GM23338 (cell line): Measurements from ENCODE around the gene TYK2. TPM values are rescaled to one million over a fixed set of nuclear protein-coding genes. Genes with fewer than 3 reads are reported as not detected.

Source experiments
- ATAC-seq: fragments of 200-7000 bp; cut with Tn5 transposase; 3 replicates; pipeline ENCODE4 v1.9.1; 2020
- DNase-seq: peaks from one replicate; pipeline ENCODE4 v3.0.0-alpha.2; 2015; ENCODE audit warnings: low spot score
- H2AFZ ChIP-seq: fragments of 200-600 bp; sonication (generic); 2 replicates; pipeline ENCODE4 v1.8.0; 2016; ENCODE audit warnings: antibody characterized with exemption, mild to moderate bottlenecking, moderate library complexity
- H3F3A ChIP-seq: fragments of 200-600 bp; sonication (generic); replicated peaks from 2 replicates; pipeline ENCODE4 v1.8.0; 2017; ENCODE audit warnings: antibody characterized with exemption, mixed run types, low read depth
- H3K27ac ChIP-seq: fragments of 200-600 bp; sonication (generic); 2 replicates; pipeline ENCODE4 v1.6.1; 2016; ENCODE audit warnings: low read depth
- H3K27me3 ChIP-seq: fragments of 200-600 bp; sonication (generic); 2 replicates; pipeline ENCODE4 v1.8.0; 2016; ENCODE audit warnings: mild to moderate bottlenecking, mixed run types, moderate library complexity; ENCODE audit not compliant: insufficient read depth
- H3K36me3 ChIP-seq: fragments of 200-600 bp; sonication (generic); 2 replicates; pipeline ENCODE4 v1.8.0; 2016; ENCODE audit warnings: mild to moderate bottlenecking; ENCODE audit not compliant: insufficient read depth
- H3K4me1 ChIP-seq: fragments of 200-600 bp; sonication (generic); 2 replicates; pipeline ENCODE4 v1.8.0; 2016; ENCODE audit warnings: mild to moderate bottlenecking, moderate library complexity; ENCODE audit not compliant: insufficient read depth
- H3K4me2 ChIP-seq: fragments of 200-600 bp; sonication (generic); 2 replicates; pipeline ENCODE4 v1.7.1; 2017; ENCODE audit warnings: mixed run types
- H3K4me3 ChIP-seq: fragments of 200-600 bp; sonication (generic); 2 replicates; pipeline ENCODE4 v1.6.1; 2016; ENCODE audit warnings: mixed run types
- H3K79me2 ChIP-seq: fragments of 200-600 bp; sonication (generic); replicated peaks from 2 replicates; pipeline ENCODE4 v1.8.0; 2017; ENCODE audit warnings: mild to moderate bottlenecking; ENCODE audit not compliant: insufficient read depth
- H3K9me2 ChIP-seq: fragments of 200-600 bp; sonication (generic); 2 replicates; pipeline ENCODE4 v1.8.0; 2017; ENCODE audit not compliant: insufficient read depth
- H4K20me1 ChIP-seq: fragments of 200-600 bp; sonication (generic); replicated peaks from 2 replicates; pipeline ENCODE4 v1.8.0; 2017; ENCODE audit warnings: mild to moderate bottlenecking; ENCODE audit not compliant: insufficient read depth
- H3K27ac Mint-ChIP-seq: 2 replicates; pipeline ENCODE4 v1.8.0; 2020; ENCODE audit warnings: inconsistent platforms, mild to moderate bottlenecking, moderate library complexity, mixed read lengths
- H3K27me3 Mint-ChIP-seq: 3 replicates; pipeline ENCODE4 v1.8.0; 2022; ENCODE audit warnings: low read depth, mild to moderate bottlenecking, moderate library complexity, mixed read lengths, inconsistent platforms; ENCODE audit not compliant: insufficient read depth, poor library complexity
- H3K36me3 Mint-ChIP-seq: 3 replicates; pipeline ENCODE4 v1.8.0; 2021; ENCODE audit warnings: low read depth, mild to moderate bottlenecking, inconsistent platforms, moderate library complexity, mixed read lengths
- H3K4me1 Mint-ChIP-seq: 3 replicates; pipeline ENCODE4 v1.8.0; 2020; ENCODE audit warnings: mild to moderate bottlenecking, inconsistent platforms, mixed read lengths
- H3K4me3 Mint-ChIP-seq: 3 replicates; pipeline ENCODE4 v1.8.0; 2021; ENCODE audit warnings: moderate library complexity, mild to moderate bottlenecking, inconsistent platforms, mixed read lengths
- H3K9me3 Mint-ChIP-seq: 3 replicates; pipeline ENCODE4 v1.8.0; 2020; ENCODE audit warnings: moderate library complexity, mild to moderate bottlenecking, inconsistent platforms, mixed read lengths
- CREB1 ChIP-seq: fragments of 250-450 bp; sonication (Bioruptor Pico); IDR thresholded peaks from 2 replicates; pipeline ENCODE4 v1.5.0; 2020; ENCODE audit warnings: low read depth, mild to moderate bottlenecking, moderate library complexity
- EZH2 ChIP-seq: fragments of 200-600 bp; sonication (generic); IDR thresholded peaks from one replicate; pipeline ENCODE4 v1.8.0; 2017; ENCODE audit warnings: antibody characterized with exemption, mild to moderate bottlenecking, low read depth; ENCODE audit not compliant: unreplicated experiment
- EZH2phosphoT487 ChIP-seq: fragments of 200-600 bp; sonication (generic); IDR thresholded peaks from one replicate; pipeline ENCODE4 v1.8.1; 2018; ENCODE audit warnings: antibody characterized with exemption; ENCODE audit not compliant: unreplicated experiment
- NANOG ChIP-seq: IDR thresholded peaks from 2 replicates; pipeline ENCODE4 v1.6.1; 2016; ENCODE audit warnings: antibody characterized with exemption, borderline replicate concordance
- STAT1 ChIP-seq: IDR thresholded peaks from one replicate; pipeline ENCODE4 v1.6.1; 2016; ENCODE audit warnings: antibody characterized with exemption; ENCODE audit not compliant: unreplicated experiment
- ZNF331 ChIP-seq: fragments of 250-450 bp; sonication (Bioruptor Pico); IDR thresholded peaks from 2 replicates; pipeline ENCODE4 v1.5.0; 2020; ENCODE audit warnings: low read depth, mild to moderate bottlenecking, moderate library complexity
- polyA plus RNA-seq: library from polyadenylated mRNA; unstranded; fragments of >200 nt; fragmentation: Nextera tagmentation; extraction: Ambion mirVana; gene quantifications from 2 replicates; pipeline ENCODE4 v1.2.1, GENCODE V29; 2016
- total RNA-seq: library from RNA; depleted of rRNA; stranded (reverse); fragments of >200 nt; shearing (Covaris generic); gene quantifications from 2 replicates; pipeline ENCODE4 v1.2.3, GENCODE V29; 2014
- TF ChIP-seq, protein P1 (sequence below), 2 experiments: fragments of 200-600 bp in 1 of 2; sonication (generic) in 1 of 2; conservative IDR thresholded peaks; 2 replicates each; pipeline versions ENCODE4 v1.5.1 to v1.6.1; 2016 to 2017; ENCODE audit warnings: antibody characterized with exemption in 2 of 2, low read depth in 2 of 2, mild to moderate bottlenecking in 2 of 2, moderate library complexity in 1 of 2
- TF ChIP-seq, protein P2 (sequence below): IDR thresholded peaks from 2 replicates; pipeline ENCODE4 v1.6.1; 2016; ENCODE audit warnings: antibody characterized with exemption
- TF ChIP-seq, protein P3 (sequence below): fragments of 250-450 bp; sonication (Bioruptor Pico); IDR thresholded peaks from 2 replicates; pipeline ENCODE4 v1.5.0; 2020; ENCODE audit warnings: mild to moderate bottlenecking, moderate library complexity

TYK2 gene
- total and polyA plus RNA-seq, 2 experiments from 2014 or later, result 29.1 to 30.7 TPM

DNA sequence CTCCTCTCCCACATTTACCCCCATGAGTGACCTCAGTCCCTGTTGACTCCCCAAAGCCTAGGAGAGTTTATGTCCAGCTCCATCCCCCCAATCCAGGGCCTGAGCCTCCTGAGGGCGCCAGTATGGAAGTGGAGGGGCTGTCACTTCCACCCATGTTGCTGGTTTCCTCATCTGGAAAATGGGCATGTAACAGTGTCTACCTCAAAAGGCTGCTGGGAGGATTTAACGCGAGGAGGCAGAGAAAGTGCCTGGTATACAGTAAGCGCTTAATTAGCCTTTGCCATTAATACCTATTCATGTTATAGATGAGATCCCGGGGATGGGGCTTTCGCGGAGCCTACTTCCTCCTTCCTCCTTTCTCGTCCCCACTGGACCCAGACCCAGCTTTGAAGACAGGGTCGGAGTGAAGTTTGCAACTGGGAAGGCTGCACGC lies 476 bp downstream of the TYK2 start:
- peaks cover 7% of the 10 kb centered on the region for H3K4me1 ChIP-seq
- peak overlapping the region; percentile 84 for H3K4me2 ChIP-seq
- no peaks in the 10 kb centered on the region; the same call in 1 of the 2 replicates for H4K20me1 ChIP-seq
- no peak overlapping the region for H3K27ac ChIP-seq
- H3K4me3 ChIP-seq, result peak overlapping the region; percentile 73
- no peaks in the 10 kb centered on the region for H3K27me3 ChIP-seq
- H2AFZ ChIP-seq, result peak overlapping the region; percentile 85
- H3K36me3 ChIP-seq, result no peaks in the 10 kb centered on the region
- peaks cover 6% of the 10 kb centered on the region for H3K27me3 Mint-ChIP-seq
- no peaks in the 10 kb centered on the region for H3K9me2 ChIP-seq
- peaks cover 14% of the 10 kb centered on the region for H3K36me3 Mint-ChIP-seq
- TF ChIP-seq EZH2 (no peak), STAT1 (no peak), NANOG (no peak)
- no peaks in the 10 kb centered on the region for H3K9me3 Mint-ChIP-seq
- H3K79me2 ChIP-seq, result 0 out of 2 replicates have a peak, but pooled peaks cover 3% of the 10 kb centered on the region
- peaks cover 4% of the 10 kb centered on the region; the same call in 2 of the 3 replicates for H3K4me1 Mint-ChIP-seq
- no peak for ATAC-seq
- H3F3A ChIP-seq, result 0 out of 2 replicates have a peak, but pooled peaks cover 3% of the 10 kb centered on the region
- H3K4me3 Mint-ChIP-seq, result peak overlapping the region; percentile 87
- peak overlapping the region; percentile 93 for H3K27ac Mint-ChIP-seq
- DNase-seq, result no peak

DNA sequence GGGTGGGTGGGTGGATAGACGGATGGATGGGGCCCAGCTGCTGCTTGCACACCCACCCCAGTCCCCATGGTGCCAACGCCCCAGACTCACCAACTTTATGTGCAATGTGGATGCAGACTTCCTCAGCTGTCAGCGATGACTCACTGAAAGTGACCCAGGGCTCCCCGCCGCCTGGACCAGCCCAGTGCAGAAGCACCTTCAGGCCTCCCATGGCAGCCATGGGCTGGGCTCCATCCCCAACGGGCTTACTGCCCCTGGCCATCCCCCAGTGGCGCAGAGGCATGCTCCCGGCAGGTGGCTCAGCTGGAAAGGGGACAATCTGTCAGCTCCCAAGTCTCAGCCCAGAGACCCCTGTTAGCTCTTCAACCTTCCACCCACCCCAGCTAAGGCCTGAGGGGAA lies 2.2 kb downstream of the TYK2 start:
- Histone ChIP-seq H3K4me3 (no peak overlapping the region), H3K27me3 (no peaks in the 10 kb centered on the region), H4K20me1 (no peaks in the 10 kb centered on the region; the same call in 1 of the 2 replicates), H3K4me1 (peaks cover 7% of the 10 kb centered on the region), H2AFZ (no peak overlapping the region), H3K27ac (no peak overlapping the region), H3K79me2 (0 out of 2 replicates have a peak, but pooled peaks cover 3% of the 10 kb centered on the region), H3K9me2 (no peaks in the 10 kb centered on the region), H3K36me3 (no peaks in the 10 kb centered on the region), H3K4me2 (no peak overlapping the region), H3F3A (0 out of 2 replicates have a peak, but pooled peaks cover 3% of the 10 kb centered on the region)
- peaks cover 4% of the 10 kb centered on the region; the same call in 2 of the 3 replicates for H3K4me1 Mint-ChIP-seq
- peaks cover 6% of the 10 kb centered on the region for H3K27me3 Mint-ChIP-seq
- no peak overlapping the region; the same call in 2 of the 3 replicates for H3K4me3 Mint-ChIP-seq
- peaks cover 18% of the 10 kb centered on the region for H3K36me3 Mint-ChIP-seq
- no peaks in the 10 kb centered on the region for H3K9me3 Mint-ChIP-seq
- no peak overlapping the region for H3K27ac Mint-ChIP-seq
- ATAC-seq (no peak), DNase-seq (no peak)
- TF ChIP-seq STAT1, result no peak
- no peak for TF ChIP-seq NANOG
- no peak for TF ChIP-seq EZH2
- TF ChIP-seq, protein P1, sequence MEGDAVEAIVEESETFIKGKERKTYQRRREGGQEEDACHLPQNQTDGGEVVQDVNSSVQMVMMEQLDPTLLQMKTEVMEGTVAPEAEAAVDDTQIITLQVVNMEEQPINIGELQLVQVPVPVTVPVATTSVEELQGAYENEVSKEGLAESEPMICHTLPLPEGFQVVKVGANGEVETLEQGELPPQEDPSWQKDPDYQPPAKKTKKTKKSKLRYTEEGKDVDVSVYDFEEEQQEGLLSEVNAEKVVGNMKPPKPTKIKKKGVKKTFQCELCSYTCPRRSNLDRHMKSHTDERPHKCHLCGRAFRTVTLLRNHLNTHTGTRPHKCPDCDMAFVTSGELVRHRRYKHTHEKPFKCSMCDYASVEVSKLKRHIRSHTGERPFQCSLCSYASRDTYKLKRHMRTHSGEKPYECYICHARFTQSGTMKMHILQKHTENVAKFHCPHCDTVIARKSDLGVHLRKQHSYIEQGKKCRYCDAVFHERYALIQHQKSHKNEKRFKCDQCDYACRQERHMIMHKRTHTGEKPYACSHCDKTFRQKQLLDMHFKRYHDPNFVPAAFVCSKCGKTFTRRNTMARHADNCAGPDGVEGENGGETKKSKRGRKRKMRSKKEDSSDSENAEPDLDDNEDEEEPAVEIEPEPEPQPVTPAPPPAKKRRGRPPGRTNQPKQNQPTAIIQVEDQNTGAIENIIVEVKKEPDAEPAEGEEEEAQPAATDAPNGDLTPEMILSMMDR (conservative IDR thresholded peaks at IDR 0.05; ENCODE audit: low read depth in 2 of 2), result no peak
- TF ChIP-seq, protein P2, sequence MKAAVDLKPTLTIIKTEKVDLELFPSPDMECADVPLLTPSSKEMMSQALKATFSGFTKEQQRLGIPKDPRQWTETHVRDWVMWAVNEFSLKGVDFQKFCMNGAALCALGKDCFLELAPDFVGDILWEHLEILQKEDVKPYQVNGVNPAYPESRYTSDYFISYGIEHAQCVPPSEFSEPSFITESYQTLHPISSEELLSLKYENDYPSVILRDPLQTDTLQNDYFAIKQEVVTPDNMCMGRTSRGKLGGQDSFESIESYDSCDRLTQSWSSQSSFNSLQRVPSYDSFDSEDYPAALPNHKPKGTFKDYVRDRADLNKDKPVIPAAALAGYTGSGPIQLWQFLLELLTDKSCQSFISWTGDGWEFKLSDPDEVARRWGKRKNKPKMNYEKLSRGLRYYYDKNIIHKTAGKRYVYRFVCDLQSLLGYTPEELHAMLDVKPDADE, result no peak
- no peak for TF ChIP-seq EZH2phosphoT487
- no peak for TF ChIP-seq CREB1
- TF ChIP-seq, protein P3, sequence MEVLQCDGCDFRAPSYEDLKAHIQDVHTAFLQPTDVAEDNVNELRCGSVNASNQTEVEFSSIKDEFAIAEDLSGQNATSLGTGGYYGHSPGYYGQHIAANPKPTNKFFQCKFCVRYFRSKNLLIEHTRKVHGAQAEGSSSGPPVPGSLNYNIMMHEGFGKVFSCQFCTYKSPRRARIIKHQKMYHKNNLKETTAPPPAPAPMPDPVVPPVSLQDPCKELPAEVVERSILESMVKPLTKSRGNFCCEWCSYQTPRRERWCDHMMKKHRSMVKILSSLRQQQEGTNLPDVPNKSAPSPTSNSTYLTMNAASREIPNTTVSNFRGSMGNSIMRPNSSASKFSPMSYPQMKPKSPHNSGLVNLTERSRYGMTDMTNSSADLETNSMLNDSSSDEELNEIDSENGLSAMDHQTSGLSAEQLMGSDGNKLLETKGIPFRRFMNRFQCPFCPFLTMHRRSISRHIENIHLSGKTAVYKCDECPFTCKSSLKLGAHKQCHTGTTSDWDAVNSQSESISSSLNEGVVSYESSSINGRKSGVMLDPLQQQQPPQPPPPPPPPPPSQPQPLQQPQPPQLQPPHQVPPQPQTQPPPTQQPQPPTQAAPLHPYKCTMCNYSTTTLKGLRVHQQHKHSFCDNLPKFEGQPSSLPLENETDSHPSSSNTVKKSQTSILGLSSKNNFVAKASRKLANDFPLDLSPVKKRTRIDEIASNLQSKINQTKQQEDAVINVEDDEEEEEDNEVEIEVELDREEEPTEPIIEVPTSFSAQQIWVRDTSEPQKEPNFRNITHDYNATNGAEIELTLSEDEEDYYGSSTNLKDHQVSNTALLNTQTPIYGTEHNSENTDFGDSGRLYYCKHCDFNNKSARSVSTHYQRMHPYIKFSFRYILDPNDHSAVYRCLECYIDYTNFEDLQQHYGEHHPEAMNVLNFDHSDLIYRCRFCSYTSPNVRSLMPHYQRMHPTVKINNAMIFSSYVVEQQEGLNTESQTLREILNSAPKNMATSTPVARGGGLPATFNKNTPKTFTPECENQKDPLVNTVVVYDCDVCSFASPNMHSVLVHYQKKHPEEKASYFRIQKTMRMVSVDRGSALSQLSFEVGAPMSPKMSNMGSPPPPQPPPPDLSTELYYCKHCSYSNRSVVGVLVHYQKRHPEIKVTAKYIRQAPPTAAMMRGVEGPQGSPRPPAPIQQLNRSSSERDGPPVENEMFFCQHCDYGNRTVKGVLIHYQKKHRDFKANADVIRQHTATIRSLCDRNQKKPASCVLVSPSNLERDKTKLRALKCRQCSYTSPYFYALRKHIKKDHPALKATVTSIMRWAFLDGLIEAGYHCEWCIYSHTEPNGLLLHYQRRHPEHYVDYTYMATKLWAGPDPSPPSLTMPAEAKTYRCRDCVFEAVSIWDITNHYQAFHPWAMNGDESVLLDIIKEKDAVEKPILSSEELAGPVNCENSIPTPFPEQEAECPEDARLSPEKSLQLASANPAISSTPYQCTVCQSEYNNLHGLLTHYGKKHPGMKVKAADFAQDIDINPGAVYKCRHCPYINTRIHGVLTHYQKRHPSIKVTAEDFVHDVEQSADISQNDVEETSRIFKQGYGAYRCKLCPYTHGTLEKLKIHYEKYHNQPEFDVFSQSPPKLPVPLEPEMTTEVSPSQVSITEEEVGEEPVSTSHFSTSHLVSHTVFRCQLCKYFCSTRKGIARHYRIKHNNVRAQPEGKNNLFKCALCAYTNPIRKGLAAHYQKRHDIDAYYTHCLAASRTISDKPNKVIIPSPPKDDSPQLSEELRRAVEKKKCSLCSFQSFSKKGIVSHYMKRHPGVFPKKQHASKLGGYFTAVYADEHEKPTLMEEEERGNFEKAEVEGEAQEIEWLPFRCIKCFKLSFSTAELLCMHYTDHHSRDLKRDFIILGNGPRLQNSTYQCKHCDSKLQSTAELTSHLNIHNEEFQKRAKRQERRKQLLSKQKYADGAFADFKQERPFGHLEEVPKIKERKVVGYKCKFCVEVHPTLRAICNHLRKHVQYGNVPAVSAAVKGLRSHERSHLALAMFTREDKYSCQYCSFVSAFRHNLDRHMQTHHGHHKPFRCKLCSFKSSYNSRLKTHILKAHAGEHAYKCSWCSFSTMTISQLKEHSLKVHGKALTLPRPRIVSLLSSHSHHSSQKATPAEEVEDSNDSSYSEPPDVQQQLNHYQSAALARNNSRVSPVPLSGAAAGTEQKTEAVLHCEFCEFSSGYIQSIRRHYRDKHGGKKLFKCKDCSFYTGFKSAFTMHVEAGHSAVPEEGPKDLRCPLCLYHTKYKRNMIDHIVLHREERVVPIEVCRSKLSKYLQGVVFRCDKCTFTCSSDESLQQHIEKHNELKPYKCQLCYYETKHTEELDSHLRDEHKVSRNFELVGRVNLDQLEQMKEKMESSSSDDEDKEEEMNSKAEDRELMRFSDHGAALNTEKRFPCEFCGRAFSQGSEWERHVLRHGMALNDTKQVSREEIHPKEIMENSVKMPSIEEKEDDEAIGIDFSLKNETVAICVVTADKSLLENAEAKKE (CRISPR knock-in tag), result no peak
- no peak for TF ChIP-seq ZNF331
